ENCODE results near the gene AASDH.

AASDH gene

DNA sequence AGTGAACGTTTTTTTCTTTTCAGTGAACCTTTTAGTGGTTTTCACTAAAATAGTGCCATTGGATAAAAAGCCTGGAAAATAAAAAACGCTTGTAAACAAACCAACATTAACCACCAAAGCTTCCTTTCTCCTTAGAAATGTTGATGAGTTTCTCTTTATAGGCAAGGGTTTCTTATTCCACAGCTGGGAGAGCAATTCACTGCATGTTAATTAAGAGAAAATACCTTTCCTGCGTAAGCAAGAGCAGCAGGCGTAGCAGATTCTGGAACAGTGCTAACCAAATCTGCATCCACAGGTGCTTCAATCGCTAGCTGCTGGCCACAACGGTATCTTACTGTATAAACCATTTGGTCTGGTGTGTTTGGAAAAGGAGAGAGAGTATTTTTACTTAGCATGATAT, 13.3 kb upstream of the AASDH start:
- no peak for DNase-seq

DNA sequence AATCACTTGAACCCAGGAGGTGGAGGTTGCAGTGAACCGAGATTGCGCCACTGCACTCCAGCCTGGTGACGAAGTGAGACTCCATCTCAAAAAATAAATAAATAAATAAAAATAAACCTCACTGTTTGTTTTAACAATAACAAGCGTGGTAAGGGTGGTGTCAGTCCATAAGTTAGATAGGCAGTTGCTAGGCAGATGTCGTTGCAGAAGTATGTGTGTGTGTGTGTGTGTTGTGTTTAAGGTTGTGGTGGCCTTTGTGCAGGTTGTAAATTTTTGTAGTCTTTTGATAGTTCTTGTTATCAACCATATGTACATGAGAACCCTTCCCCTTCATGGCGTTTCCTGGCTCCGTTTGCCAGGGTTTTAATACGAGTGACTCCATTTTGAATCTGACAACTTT, 4.0 kb upstream of the AASDH start:
- no peak for DNase-seq

DNA sequence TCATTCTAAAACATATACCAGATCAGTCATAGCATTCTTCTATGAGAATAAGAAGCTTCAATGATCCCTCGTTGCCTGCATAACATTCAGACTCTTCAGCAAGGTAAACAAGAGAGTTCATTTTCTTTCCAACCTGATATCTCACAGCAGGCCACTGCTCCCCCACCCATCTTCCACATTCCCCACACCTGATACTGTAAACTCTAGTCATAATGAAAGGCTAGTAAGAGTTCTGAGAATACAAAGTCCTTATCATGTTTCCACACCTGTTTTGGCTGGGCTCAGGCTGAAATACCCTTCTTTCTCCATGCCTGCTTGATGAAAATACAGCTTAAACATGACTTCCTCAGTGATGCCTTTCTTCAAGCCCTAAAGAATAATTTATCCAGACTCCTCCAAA, 2.3 kb upstream of the AASDH start:
- DNase-seq = no peak

DNA sequence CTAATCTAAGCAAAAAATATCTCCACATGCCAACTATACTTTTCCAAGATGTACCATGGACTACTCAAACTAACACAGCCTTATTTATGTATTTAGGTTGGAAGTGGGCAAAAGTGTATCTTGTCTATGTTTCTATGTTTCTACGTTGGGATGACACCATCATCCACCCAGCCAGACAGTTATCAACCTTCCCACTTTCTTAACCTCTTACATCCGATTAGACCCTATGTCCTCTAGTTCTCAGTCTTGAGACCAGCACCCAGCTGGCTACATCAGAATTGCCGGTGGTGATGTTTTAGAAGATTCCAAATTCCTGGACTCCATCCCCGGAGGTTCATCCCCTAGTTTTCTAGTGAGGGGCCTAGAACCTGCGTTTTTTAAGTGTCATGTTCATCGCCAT, 1.0 kb upstream of the AASDH start:
- DNase-seq = no peak

DNA sequence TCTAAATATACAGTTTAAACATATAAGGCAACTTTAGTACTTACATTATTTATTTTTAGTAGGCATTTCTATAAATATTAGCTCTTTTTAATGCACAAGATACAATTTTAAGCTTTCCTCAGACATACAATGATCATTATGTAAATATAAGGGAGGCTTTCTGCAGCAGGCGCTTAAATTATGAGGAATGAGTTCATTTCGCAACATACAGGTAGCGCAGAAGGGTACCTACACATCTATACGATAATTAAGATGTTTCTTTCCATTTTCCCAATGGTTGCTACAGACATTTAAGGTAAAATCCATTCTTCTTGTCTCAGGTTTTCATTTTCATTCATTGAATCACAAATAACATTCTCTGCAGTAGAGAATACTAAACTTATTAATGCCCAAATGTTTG, 1.2 kb downstream of the AASDH start:
- DNase-seq = no peak

DNA sequence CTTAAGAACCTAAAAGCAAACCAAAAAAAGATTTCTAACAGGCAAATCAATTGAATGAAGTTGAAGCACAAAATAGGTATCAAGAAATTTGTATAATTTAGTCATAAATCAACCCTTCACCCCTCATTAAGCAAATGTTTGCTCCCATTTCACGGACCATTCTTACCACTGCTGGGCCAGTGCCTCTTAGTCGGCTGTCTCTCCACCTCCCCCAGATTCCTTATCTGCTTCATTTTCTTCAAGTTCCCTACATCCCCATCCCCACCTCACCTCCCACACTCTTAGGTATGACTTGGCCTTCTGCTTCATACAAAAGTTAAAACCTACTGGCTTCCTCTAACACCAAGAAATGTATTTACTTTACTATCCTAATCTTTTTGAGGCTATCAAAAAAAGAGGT, 11.8 kb downstream of the AASDH start:
- no peak for DNase-seq

DNA sequence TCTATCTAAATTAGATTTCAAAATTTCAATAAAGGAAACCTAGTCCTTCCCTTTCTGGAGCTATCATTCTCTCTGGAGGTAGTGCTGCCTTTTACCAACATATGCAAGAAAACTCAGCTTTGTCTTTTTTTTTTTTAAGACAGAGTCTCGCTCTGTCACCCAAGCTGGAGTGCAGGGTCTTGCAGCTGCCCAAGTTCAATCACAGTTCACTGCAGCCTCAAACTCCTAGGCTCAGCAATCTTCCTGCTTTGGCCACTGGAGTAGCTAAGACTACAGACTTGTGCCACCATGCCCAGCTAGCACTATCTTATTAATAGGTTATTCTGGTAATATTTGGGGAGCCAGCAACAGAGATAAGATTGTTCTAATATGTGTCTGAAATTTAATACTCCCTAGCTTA, 12.3 kb downstream of the AASDH start:
- no peak for DNase-seq

DNA sequence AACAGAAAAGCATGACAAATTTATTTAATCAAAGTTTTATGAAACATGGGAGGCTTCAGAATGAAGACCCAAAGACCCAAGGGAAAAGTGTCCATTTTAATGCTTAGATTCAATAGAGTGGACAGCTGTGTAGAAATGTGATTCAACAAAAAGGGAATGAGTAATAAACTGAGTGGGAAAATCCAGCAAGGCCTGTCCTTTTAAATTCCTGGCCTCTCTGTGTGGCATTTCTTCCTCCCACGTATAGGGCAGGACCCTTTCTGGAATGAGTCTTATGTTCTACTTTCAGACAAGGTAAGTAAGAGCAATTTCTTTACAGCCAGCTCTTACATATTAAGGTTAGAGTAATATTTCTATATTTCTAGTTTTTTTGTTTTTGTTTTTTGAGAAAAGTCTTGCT, 14.5 kb downstream of the AASDH start:
- DNase-seq = no peak

DNA sequence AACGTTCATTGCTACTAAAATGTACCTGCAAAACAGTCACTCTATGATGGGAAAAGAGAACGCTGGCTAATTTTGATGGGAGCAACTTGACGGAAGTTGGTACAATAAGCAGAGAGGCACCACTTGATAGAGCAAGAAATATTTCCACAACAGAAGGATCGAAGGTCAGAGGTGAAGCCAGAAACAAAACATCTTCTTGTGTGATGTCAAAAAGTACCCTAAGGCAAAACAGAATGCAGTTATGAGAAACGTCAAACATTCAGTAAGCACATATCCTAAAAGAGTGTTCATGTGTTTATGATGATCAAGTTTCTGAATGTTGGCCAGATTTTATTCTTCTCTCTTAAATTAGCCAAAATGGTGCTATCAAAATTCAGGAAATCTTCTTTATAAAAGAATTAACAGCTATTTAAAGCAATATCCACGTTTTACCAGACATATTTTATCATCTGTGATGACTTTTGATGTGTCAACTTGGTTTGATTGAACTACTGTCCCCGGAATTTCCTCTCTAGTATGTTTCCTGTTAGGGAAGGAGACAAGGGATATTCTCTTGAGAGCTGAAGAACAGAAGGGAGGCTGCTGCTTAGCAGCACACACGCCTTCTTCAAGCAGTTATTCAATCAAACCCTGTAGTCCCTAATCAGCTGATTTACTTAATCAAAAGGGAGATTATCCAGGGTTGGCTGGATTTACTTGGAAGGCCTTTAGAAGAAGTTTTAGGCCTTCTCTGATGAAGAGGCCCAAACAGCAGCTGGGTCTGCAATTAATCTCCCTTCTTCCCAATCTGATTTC, 15.7 kb downstream of the AASDH start:
- DNase-seq = no peak

DNA sequence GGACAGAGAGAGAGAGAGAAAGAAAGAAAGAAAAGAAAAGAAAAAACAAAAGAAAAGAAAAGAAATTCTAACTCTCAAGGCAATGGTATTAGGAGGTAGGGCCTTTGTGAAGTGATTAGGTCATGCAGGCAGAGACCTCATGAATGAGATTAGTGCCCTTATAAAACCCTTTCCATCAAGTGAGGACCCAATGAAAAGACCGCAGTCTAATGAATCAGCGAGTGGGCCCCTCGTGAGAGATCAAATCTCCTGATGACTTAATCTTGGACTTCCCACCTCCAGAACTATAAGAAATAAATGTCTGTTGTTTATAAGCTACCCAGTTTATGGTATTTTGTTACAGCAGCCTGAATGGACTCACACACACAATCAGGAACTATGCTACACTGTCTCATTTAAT, 16.9 kb downstream of the AASDH start:
- no peak for DNase-seq

DNA sequence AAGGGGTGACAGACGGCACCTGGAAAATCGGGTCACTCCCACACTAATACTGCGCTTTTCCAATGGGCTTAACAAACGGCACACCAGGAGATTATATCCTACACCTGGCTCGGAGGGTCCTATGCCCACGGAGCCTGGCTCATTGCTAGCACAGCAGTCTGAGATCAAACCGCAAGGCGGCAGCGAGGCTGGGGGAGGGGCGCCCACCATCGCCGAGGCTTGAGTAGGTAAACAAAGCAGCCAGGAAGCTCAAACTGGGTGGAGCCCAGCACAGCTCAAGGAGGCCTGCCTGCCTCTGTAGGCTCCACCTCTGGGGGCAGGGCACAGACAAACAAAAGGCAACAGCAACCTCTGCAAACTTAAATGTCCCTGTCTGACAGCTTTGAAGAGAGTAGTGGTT, 24.3 kb downstream of the AASDH start:
- peak; percentile 57 to 69 for DNase-seq

DNA sequence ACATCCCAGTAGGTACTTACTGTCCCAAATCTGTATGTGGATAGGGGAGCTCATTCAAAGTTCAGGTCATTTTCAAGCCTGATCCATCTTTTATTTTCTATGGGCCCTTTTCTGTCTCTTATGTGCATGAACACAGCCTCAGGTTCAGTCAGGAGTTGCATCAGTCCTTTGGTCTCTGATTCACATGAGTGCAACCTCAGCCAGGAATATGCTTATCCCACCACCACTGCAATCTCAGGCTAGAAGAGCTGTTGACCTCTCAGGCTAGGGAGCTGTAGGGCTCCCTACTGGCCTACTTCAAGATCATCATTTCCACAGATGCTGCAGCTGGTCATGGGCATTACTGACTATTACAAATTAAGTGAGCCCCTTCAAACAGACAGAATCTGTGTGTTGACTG, 27.2 kb downstream of the AASDH start:
- DNase-seq = no peak

DNA sequence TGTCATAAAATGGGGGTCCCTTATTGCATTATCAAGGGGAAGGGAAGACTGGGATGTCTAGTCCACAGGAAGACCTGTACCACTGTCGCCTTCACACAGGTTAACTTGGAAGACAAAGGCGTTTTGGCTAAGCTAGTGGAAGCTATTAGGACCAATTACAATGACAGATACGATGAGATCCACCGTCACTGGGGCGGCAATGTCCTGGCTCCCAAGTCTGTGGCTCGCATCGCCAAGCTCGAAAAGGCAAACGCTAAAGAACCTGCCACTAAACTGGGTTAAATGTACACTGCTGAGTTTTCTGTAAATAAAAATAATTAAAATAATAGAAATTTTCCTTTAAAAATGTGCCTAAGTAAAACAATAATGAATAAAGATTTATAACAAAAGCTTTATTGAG, 30.6 kb downstream of the AASDH start:
- DNase-seq = no peak

DNA sequence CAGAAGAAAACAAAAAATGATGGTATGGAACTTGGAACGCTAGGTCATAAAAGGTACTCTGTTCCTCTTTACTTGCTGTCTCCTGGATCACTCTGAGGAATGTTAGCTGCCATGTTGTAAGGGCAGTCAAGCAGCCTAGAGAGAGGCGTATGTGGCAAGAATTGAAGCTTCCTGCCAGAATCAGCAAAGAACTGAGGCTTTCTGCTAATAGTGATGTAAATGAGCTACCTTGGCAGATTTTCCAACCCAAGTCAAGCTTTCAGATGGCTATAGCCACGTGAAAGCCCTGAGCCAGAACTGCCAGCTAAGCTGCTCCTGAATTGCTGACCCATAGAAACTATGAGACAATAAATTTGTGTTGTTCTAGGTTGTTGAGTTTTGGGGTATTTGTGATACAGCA, 38.7 kb downstream of the AASDH start:
- no peak for DNase-seq

DNA sequence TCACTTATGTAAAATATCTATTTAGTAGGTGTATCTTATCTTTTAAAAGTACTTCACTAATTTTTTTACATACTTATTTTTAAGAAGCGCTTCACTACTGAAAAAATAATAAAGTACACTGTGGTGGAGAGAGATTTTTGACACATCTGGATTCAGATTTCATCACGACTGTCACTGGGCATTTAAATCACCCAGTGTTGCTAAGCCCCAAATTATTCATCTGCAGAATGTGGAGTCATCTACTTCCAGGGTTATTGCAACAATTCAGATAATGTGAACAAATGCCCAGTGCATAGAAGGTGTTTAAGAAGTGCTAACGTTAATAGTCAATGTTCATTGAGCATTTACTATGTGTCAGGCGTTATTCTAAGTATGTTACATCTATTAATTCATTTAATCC, 41.8 kb downstream of the AASDH start:
- no peak for DNase-seq

DNA sequence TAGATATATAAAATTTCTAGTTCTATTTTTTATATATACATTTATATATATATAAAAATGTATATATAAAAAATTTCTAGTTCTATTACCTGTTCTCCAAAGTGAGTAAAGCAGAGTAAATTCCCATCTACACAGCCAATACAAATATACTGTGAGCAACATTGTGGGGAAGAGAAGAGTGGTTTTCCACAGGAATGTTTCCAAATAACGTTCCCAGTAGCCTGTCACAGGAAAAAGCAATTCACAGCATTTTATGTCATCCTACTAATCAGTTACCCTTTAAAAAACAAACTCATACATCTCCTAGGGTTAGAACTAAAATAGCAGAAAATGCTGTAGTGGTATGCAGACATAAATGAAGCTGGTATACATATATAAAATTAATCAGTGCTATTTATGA, 44.5 kb downstream of the AASDH start:
- DNase-seq = no peak

DNA sequence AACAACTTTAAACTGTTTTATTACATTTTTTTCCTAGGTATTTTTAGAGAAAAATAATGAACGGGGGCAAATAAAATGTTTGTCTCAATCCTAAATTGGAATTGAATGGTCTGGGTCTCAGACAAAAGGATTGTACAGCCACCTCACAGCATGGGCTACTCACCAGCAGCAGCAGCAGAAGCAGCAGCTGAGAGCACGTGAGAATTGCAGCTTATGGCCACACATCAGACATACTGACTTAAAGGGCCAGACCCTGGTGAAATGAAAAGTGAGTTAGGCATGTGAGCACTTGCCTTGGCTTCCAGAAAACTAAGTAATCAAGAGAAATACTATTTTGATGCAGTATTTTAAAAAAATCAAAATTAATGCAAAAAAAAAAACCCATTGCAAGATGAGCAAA, 56.6 kb downstream of the AASDH start:
- no peak for DNase-seq

DNA sequence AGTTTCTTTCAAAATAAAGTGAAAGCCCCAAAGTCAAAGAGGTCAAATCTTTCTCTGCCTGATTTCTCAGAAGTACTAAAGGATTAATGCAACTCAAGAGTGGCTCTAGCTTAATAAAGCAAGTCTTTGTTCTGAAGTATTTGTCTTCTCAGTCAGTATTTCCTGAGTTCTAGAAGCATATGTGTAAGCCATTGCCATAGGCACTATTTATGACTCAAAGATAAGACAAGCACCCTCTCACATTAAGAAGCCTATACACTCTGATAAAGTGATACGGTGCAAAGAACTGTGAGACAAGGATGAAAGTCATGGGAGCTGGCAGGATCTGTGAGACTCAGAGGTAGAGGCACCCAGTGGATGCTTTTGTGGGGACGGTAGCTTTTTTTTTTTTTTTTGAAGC, 60.9 kb downstream of the AASDH start:
- no peak for DNase-seq

DNA sequence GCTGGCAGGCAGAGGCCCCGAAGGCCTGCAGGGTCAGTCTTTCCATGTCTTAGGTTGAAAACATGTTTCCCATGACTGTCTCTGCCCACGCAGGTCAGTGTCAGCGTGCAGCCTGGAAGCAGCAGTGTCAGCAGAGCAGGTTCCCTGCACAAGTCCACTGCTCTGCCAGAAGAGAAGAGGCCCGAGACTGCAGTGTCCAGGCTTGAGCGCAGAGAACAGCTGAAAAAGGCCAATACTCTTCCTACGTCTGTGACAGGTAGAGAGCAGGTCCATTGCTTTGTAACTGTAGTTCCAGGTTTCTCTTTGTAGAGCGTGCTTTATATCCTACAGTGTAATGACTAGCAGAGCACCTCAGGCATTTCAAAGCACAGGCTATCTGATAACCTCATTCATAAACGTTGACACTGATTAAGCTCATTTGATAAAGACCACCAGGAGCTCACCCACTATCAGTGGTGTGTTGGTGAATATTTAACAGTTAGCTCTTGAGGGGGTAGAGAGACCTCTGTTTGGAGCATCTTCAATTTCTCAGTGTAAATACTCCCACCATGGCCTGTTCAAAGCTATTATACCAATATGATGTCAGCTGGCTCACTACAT, 63.2 kb downstream of the AASDH start:
- no peak for DNase-seq

DNA sequence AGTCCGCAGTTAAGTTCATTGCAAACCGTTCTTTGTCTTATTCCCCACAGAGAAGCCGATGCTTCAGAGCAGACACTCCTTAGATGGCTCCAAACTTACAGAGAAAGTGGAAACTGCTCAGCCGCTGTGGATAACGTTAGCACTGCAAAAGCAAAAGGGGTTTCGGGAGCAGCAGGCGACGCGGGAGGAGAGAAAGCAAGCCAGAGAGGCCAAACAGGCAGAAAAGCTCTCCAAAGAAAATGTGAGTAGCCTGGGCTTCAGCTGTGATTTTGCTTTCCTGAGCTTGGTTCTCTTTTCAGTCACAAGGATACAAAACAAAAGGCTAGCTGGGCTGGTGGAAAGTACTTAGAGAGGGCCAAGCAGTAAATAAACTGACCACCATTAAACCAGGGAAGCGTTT, 64.0 kb downstream of the AASDH start:
- DNase-seq = no peak

DNA sequence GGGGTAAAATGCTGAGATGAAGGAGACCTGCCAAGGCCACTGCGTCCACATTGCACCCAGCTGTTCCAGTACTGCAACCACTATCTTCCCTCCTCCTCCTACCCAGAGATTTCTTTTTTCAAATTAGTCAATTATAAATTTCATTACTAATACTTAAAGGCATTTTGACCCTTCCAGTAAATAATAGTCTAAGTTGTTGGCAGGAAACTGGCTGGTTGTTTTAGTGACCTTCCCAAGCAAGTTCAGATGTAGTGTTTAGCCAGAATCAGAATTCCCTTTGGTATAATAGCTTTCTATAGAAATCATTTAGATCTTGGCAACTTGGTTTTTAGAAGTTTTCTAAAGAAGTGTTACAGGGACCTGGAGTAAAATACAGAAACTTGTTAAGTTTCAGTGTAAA, 66.0 kb downstream of the AASDH start:
- DNase-seq = no peak

DNA sequence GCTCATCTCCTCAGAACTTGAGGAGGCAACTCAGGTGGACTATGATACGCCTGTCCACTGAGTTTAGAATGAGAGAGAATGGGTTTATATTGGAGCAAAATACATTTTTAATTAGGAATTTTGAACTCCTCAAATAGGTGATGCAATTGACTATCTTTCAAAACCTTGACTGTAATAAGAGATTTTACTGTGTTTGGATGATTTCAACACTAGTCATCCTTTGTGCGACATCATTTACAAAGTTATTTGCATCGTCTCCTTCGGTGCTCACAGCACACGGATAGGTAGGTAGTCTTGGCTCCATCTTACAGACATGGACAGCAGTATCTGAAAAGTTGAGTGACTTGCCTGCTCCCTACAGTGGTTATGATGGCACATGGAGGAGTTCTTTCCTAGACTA, 67.0 kb downstream of the AASDH start:
- no peak for DNase-seq

DNA sequence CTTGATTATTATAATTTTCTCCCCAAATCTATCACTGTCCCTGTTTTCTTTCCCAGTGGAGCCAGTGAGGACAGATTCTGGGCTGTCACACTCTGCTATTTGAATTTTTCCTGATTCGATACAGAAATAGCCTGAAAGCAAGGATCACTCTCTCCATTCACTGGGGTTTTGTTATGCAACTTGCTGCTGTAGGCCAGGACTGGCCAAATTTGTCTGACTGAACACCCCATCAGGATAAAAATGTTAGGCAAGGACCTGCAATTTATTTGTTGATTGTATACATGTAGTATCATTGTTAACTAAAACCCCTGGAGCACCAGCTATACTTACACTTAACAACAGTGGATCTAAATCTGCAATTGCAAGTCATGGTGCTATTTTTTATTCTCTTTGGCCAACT, 68.7 kb downstream of the AASDH start:
- DNase-seq = no peak

DNA sequence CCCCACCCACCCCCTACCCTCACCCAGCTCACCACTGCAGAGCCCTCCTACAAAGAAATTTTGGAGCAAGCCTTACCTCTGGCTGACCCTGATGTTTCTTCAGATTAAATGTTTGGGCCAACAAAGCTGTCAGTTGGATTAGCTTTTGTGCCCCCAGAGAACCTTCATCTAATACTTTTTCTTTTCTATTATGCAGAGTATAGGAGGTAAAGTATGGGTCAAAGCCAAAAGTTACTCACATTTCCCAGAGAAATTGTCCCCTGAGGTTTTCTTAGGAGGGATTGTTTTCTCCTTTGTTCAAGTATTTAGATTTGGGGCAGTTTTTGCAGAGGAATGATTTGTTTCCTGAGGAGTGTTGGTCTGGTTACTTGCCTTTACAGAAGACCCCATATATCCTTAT, 69.5 kb downstream of the AASDH start:
- DNase-seq = no peak

DNA sequence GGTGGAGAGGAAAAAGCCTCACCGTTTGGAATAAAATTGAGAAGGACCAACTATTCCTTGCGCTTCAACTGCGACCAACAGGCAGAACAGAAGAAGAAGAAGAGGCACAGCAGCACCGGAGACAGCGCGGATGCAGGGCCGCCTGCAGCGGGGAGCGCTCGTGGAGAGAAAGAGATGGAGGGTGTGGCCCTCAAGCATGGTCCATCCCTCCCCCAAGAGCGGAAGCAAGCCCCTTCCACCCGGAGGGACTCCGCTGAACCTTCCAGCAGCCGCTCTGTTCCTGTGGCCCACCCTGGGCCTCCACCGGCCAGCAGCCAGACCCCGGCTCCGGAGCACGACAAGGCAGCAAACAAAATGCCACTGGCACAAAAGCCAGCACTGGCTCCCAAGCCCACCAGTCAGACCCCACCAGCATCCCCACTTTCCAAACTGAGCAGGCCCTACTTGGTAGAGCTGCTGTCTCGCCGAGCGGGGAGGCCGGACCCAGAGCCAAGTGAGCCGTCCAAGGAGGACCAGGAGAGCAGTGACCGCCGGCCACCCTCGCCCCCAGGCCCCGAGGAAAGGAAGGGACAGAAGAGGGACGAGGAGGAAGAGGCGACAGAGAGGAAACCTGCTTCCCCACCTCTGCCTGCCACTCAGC, 71.2 kb downstream of the AASDH start:
- no peak for DNase-seq

All from SHP77 (cell line).